ENCODE measurements around the gene TMEM221. TPM values are rescaled to one million over a fixed set of nuclear protein-coding genes. Genes with fewer than 3 reads are reported as not detected.

TMEM221 gene
- total RNA-seq (under 1 TPM in 3 of 4 donors, not detected in 1; 0.22 to 0.42 (median 0.34) TPM), polyA plus RNA-seq (0.43 TPM)
- long read RNA-seq, donor 1: 0 reads
- long read RNA-seq, donor 2: 0 reads
- long read RNA-seq, donor 3, partial matches to known transcripts: 0 of 1 reads
- long read RNA-seq, donor 3, other reads (novel, unspliced or antisense): 1 of 1 reads
- long read RNA-seq, donor 4: 0 reads

- DNase-seq (peak; percentile 66 to 85 (median 83)), ATAC-seq (peak; percentile 77 to 84)
- no peaks in the 10 kb centered on the region for H3K27me3 ChIP-seq (ENCODE audit: control insufficient read depth, insufficient read depth)
- H3K27ac ChIP-seq (ENCODE audit: low read length): no peak within 1 kb of the TSS
- no peaks in the 10 kb centered on the region for H3K9me3 ChIP-seq (ENCODE audit: control insufficient read depth, low read length)
- WGBS: 1% methylated on average over 81 of the region's 81 CpGs
- H3K4me3 ChIP-seq (ENCODE audit: low read length): peak within 1 kb of the TSS; percentile 78
- intact Hi-C loops (cut with DNase I): no loop called here
- H3K4me1 ChIP-seq (ENCODE audit: control insufficient read depth, insufficient read depth, low read length): no peaks in the 10 kb centered on the region
Observed at GRCh38 chr19:17448131-17448967, at the start of gene TMEM221. TSS of gene TMEM221 (minus strand) at chr19:17448668. CDS start at chr19:17448462, 206 bp downstream.

- Histone ChIP-seq H3K9me3 (ENCODE audit: control insufficient read depth, low read length) (no peaks in the 10 kb centered on the region), H3K4me3 (ENCODE audit: low read length) (no peak overlapping the region), H3K27ac (ENCODE audit: low read length) (no peak overlapping the region), H3K4me1 (ENCODE audit: control insufficient read depth, insufficient read depth, low read length) (peaks cover 7% of the 10 kb centered on the region), H3K27me3 (ENCODE audit: control insufficient read depth, insufficient read depth) (no peaks in the 10 kb centered on the region)
- intact Hi-C loops (cut with DNase I): no loop called here
- ATAC-seq (no peak), DNase-seq (peak in 1 of 3 donors; percentile 42)
- 73% methylated on average over 41 of the region's 41 CpGs for WGBS
Observed at GRCh38 chr19:17497149-17497798, 48.8 kb upstream of the TMEM221 start.

GRCh38 chr19:17496337-17496997 lies 48.0 kb upstream of the TMEM221 start:
- DNase-seq (peak; percentile 71 to 88 (median 88)), ATAC-seq (peak; percentile 51 to 73)
- H3K4me3 ChIP-seq (ENCODE audit: low read length): no peak overlapping the region
- WGBS: 45% methylated on average over 14 of the region's 14 CpGs
- no peaks in the 10 kb centered on the region for H3K9me3 ChIP-seq (ENCODE audit: control insufficient read depth, low read length)
- H3K4me1 ChIP-seq (ENCODE audit: control insufficient read depth, insufficient read depth, low read length): peaks cover 7% of the 10 kb centered on the region
- no peak overlapping the region for H3K27ac ChIP-seq (ENCODE audit: low read length)
- intact Hi-C loops (cut with DNase I): no loop called here
- no peaks in the 10 kb centered on the region for H3K27me3 ChIP-seq (ENCODE audit: control insufficient read depth, insufficient read depth)

- 71% methylated on average over 9 of the region's 9 CpGs for WGBS
- no peaks in the 10 kb centered on the region for H3K27me3 ChIP-seq (ENCODE audit: control insufficient read depth, insufficient read depth)
- H3K4me3 ChIP-seq (ENCODE audit: low read length): no peak overlapping the region
- intact Hi-C loops (cut with DNase I): no loop called here
- DNase-seq (peak in 1 of 3 donors; percentile 36), ATAC-seq (no peak)
- H3K4me1 ChIP-seq (ENCODE audit: control insufficient read depth, insufficient read depth, low read length): peaks cover 7% of the 10 kb centered on the region
- H3K27ac ChIP-seq (ENCODE audit: low read length): no peak overlapping the region
- H3K9me3 ChIP-seq (ENCODE audit: control insufficient read depth, low read length): no peaks in the 10 kb centered on the region
Observed at GRCh38 chr19:17495639-17496296, 47.3 kb upstream of the TMEM221 start.

- Histone ChIP-seq H3K4me1 (ENCODE audit: control insufficient read depth, insufficient read depth, low read length) (no peaks in the 10 kb centered on the region), H3K9me3 (ENCODE audit: control insufficient read depth, low read length) (no peaks in the 10 kb centered on the region), H3K27ac (ENCODE audit: low read length) (no peak overlapping the region), H3K27me3 (ENCODE audit: control insufficient read depth, insufficient read depth) (no peaks in the 10 kb centered on the region), H3K4me3 (ENCODE audit: low read length) (no peak overlapping the region)
- DNase-seq (peak in 1 of 3 donors; percentile 42), ATAC-seq (no peak)
- 67% methylated on average over 5 of the region's 5 CpGs for WGBS
- intact Hi-C loops (cut with DNase I): no loop called here
Observed at GRCh38 chr19:17491287-17491686, 42.8 kb upstream of the TMEM221 start.

GRCh38 chr19:17490411-17490810 lies 41.9 kb upstream of the TMEM221 start:
- ATAC-seq (no peak), DNase-seq (peak in 1 of 3 donors; percentile 20)
- no peak overlapping the region for H3K27ac ChIP-seq (ENCODE audit: low read length)
- no peak overlapping the region for H3K4me3 ChIP-seq (ENCODE audit: low read length)
- no peaks in the 10 kb centered on the region for H3K9me3 ChIP-seq (ENCODE audit: control insufficient read depth, low read length)
- WGBS: 62% methylated on average over 4 of the region's 4 CpGs
- no peaks in the 10 kb centered on the region for H3K27me3 ChIP-seq (ENCODE audit: control insufficient read depth, insufficient read depth)
- intact Hi-C loops (cut with DNase I): no loop called here
- H3K4me1 ChIP-seq (ENCODE audit: control insufficient read depth, insufficient read depth, low read length): no peaks in the 10 kb centered on the region

- Histone ChIP-seq H3K9me3 (ENCODE audit: control insufficient read depth, low read length) (no peaks in the 10 kb centered on the region), H3K4me1 (ENCODE audit: control insufficient read depth, insufficient read depth, low read length) (no peaks in the 10 kb centered on the region), H3K27ac (ENCODE audit: low read length) (no peak overlapping the region), H3K4me3 (ENCODE audit: low read length) (no peak overlapping the region), H3K27me3 (ENCODE audit: control insufficient read depth, insufficient read depth) (no peaks in the 10 kb centered on the region)
- intact Hi-C loops (cut with DNase I): no loop called here
- WGBS: 67% methylated on average over 9 of the region's 9 CpGs
- ATAC-seq: peak in 1 of 2 donors; percentile 12
- DNase-seq: peak in 1 of 3 donors; percentile 16
Observed at GRCh38 chr19:17489392-17490030, 41.0 kb upstream of the TMEM221 start.

- peak; percentile 72 to 87 (median 85) for DNase-seq
- intact Hi-C loops (cut with DNase I): no loop called here
- H3K27ac ChIP-seq (ENCODE audit: low read length): no peak overlapping the region
Observed at GRCh38 chr19:17488593-17489391, 40.3 kb upstream of the TMEM221 start.

GRCh38 chr19:17487284-17488121 lies 39.0 kb upstream of the TMEM221 start:
- no peak overlapping the region for H3K27ac ChIP-seq (ENCODE audit: low read length)
- ATAC-seq (no peak), DNase-seq (peak in 1 of 3 donors; percentile 41)
- 74% methylated on average over 18 of the region's 18 CpGs for WGBS
- H3K4me3 ChIP-seq (ENCODE audit: low read length): no peak overlapping the region
- no peaks in the 10 kb centered on the region for H3K9me3 ChIP-seq (ENCODE audit: control insufficient read depth, low read length)
- no peaks in the 10 kb centered on the region for H3K27me3 ChIP-seq (ENCODE audit: control insufficient read depth, insufficient read depth)
- no peaks in the 10 kb centered on the region for H3K4me1 ChIP-seq (ENCODE audit: control insufficient read depth, insufficient read depth, low read length)
- intact Hi-C loops (cut with DNase I): no loop called here

More at GRCh38 chr19:17488593-17489391, 40.3 kb upstream of the TMEM221 start:
- no peaks in the 10 kb centered on the region for H3K9me3 ChIP-seq (ENCODE audit: control insufficient read depth, low read length)
- peak; percentile 82 to 95 for ATAC-seq
- no peaks in the 10 kb centered on the region for H3K4me1 ChIP-seq (ENCODE audit: control insufficient read depth, insufficient read depth, low read length)
- H3K27me3 ChIP-seq (ENCODE audit: control insufficient read depth, insufficient read depth): no peaks in the 10 kb centered on the region
- WGBS: 47% methylated on average over 31 of the region's 31 CpGs
- no peak overlapping the region for H3K4me3 ChIP-seq (ENCODE audit: low read length)
